Measurements from ENCODE around the gene PTPRM. TPM values are rescaled to one million over a fixed set of nuclear protein-coding genes. Genes with fewer than 3 reads are reported as not detected.

Gene PTPRM
- total and polyA plus RNA-seq, 2 experiments from 2014 or later, result 1.6 to 5.3 TPM

DNA sequence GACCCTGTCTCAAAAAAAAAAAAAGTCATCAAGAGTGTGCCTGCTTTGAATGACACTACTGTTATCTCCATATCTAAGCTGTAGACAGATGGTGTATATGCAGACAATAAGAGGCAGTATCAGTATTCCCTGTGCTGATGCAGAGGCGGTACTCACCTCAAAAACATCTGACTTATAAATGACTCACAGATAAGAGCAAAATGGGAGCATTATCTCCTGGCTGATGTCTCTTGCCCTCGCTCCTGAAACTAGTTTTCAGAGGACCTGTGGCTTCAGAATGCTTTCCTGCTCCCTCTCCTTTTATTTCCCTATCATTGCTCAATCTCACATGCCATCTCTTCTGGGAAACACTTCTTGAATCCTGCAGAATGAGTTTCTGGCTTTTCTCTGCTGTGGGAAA is 289.6 kb downstream of the PTPRM start:
- TF ChIP-seq, protein P1, sequence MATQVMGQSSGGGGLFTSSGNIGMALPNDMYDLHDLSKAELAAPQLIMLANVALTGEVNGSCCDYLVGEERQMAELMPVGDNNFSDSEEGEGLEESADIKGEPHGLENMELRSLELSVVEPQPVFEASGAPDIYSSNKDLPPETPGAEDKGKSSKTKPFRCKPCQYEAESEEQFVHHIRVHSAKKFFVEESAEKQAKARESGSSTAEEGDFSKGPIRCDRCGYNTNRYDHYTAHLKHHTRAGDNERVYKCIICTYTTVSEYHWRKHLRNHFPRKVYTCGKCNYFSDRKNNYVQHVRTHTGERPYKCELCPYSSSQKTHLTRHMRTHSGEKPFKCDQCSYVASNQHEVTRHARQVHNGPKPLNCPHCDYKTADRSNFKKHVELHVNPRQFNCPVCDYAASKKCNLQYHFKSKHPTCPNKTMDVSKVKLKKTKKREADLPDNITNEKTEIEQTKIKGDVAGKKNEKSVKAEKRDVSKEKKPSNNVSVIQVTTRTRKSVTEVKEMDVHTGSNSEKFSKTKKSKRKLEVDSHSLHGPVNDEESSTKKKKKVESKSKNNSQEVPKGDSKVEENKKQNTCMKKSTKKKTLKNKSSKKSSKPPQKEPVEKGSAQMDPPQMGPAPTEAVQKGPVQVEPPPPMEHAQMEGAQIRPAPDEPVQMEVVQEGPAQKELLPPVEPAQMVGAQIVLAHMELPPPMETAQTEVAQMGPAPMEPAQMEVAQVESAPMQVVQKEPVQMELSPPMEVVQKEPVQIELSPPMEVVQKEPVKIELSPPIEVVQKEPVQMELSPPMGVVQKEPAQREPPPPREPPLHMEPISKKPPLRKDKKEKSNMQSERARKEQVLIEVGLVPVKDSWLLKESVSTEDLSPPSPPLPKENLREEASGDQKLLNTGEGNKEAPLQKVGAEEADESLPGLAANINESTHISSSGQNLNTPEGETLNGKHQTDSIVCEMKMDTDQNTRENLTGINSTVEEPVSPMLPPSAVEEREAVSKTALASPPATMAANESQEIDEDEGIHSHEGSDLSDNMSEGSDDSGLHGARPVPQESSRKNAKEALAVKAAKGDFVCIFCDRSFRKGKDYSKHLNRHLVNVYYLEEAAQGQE (IDR thresholded peaks at IDR 0.05; ENCODE audit: unreplicated experiment), result no peak
- Histone ChIP-seq H3K4me3 (no peak overlapping the region), H3K27ac (ENCODE audit: low read depth) (no peak overlapping the region), H3F3A (replicated peaks; ENCODE audit: low read depth) (no peaks in the 10 kb centered on the region), H3K27me3 (ENCODE audit: insufficient read depth) (no peaks in the 10 kb centered on the region), H3K79me2 (replicated peaks; ENCODE audit: insufficient read depth) (no peaks in the 10 kb centered on the region), H2AFZ (no peak overlapping the region), H3K4me2 (no peak overlapping the region), H3K4me1 (ENCODE audit: insufficient read depth) (no peaks in the 10 kb centered on the region), H3K36me3 (ENCODE audit: insufficient read depth) (no peaks in the 10 kb centered on the region), H4K20me1 (replicated peaks; ENCODE audit: insufficient read depth) (no peaks in the 10 kb centered on the region), H3K9me2 (ENCODE audit: insufficient read depth) (no peaks in the 10 kb centered on the region)
- 0 out of 3 replicates have a peak, but pooled peaks cover 4% of the 10 kb centered on the region for H3K9me3 Mint-ChIP-seq
- DNase-seq (ENCODE audit: low spot score) (no peak), ATAC-seq (no peak)
- no peak overlapping the region for H3K27ac Mint-ChIP-seq
- no peaks in the 10 kb centered on the region; the same call in 2 of the 3 replicates for H3K36me3 Mint-ChIP-seq (ENCODE audit: low read depth)
- H3K4me1 Mint-ChIP-seq, result no peaks in the 10 kb centered on the region
- peaks cover 2% of the 10 kb centered on the region for H3K27me3 Mint-ChIP-seq (ENCODE audit: insufficient read depth, low read depth, poor library complexity)
- no peak overlapping the region for H3K4me3 Mint-ChIP-seq

DNA sequence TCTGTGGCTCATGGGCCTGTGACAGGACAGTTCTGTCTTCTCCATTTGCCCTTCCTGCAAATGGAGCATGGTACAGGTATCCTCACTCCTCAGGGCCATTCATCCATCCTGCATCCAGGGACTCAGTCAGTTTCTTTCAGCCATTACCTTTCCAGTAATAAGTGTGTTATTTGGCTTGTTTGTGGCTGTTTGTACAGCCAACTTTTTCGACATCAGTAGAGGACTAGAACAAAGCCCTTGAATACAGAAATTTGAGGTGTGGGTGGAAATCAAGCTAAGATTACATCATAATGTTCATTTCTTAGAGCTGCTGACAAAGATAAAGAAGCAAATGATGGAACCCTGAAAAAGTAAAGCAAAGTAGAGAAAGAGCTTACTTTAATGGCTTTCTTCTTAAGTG is 290.4 kb downstream of the PTPRM start:
- Mint-ChIP-seq H3K9me3 (no peaks in the 10 kb centered on the region), H3K27ac (no peak overlapping the region), H3K27me3 (ENCODE audit: insufficient read depth, low read depth, poor library complexity) (peaks cover 2% of the 10 kb centered on the region), H3K4me1 (no peaks in the 10 kb centered on the region), H3K4me3 (no peak overlapping the region), H3K36me3 (ENCODE audit: low read depth) (no peaks in the 10 kb centered on the region; the same call in 2 of the 3 replicates)
- DNase-seq (ENCODE audit: low spot score) (no peak), ATAC-seq (no peak)
- Histone ChIP-seq H3K36me3 (ENCODE audit: insufficient read depth) (no peaks in the 10 kb centered on the region), H3K27me3 (ENCODE audit: insufficient read depth) (no peaks in the 10 kb centered on the region), H4K20me1 (replicated peaks; ENCODE audit: insufficient read depth) (no peaks in the 10 kb centered on the region), H3K4me2 (no peak overlapping the region), H3K79me2 (replicated peaks; ENCODE audit: insufficient read depth) (no peaks in the 10 kb centered on the region), H3K4me1 (ENCODE audit: insufficient read depth) (no peaks in the 10 kb centered on the region), H3K27ac (ENCODE audit: low read depth) (no peak overlapping the region), H2AFZ (no peak overlapping the region), H3K4me3 (no peak overlapping the region), H3F3A (replicated peaks; ENCODE audit: low read depth) (no peaks in the 10 kb centered on the region), H3K9me2 (ENCODE audit: insufficient read depth) (no peaks in the 10 kb centered on the region)
- TF ChIP-seq, protein P2, sequence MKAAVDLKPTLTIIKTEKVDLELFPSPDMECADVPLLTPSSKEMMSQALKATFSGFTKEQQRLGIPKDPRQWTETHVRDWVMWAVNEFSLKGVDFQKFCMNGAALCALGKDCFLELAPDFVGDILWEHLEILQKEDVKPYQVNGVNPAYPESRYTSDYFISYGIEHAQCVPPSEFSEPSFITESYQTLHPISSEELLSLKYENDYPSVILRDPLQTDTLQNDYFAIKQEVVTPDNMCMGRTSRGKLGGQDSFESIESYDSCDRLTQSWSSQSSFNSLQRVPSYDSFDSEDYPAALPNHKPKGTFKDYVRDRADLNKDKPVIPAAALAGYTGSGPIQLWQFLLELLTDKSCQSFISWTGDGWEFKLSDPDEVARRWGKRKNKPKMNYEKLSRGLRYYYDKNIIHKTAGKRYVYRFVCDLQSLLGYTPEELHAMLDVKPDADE (IDR thresholded peaks at IDR 0.05), result no peak
- TF ChIP-seq NANOG (IDR thresholded peaks at IDR 0.05; ENCODE audit: borderline replicate concordance), result no peak
- no peak for TF ChIP-seq EZH2 (IDR thresholded peaks at IDR 0.05; ENCODE audit: low read depth, unreplicated experiment)
- TF ChIP-seq STAT1 (IDR thresholded peaks at IDR 0.05; ENCODE audit: unreplicated experiment), result no peak
- TF ChIP-seq, protein P3, sequence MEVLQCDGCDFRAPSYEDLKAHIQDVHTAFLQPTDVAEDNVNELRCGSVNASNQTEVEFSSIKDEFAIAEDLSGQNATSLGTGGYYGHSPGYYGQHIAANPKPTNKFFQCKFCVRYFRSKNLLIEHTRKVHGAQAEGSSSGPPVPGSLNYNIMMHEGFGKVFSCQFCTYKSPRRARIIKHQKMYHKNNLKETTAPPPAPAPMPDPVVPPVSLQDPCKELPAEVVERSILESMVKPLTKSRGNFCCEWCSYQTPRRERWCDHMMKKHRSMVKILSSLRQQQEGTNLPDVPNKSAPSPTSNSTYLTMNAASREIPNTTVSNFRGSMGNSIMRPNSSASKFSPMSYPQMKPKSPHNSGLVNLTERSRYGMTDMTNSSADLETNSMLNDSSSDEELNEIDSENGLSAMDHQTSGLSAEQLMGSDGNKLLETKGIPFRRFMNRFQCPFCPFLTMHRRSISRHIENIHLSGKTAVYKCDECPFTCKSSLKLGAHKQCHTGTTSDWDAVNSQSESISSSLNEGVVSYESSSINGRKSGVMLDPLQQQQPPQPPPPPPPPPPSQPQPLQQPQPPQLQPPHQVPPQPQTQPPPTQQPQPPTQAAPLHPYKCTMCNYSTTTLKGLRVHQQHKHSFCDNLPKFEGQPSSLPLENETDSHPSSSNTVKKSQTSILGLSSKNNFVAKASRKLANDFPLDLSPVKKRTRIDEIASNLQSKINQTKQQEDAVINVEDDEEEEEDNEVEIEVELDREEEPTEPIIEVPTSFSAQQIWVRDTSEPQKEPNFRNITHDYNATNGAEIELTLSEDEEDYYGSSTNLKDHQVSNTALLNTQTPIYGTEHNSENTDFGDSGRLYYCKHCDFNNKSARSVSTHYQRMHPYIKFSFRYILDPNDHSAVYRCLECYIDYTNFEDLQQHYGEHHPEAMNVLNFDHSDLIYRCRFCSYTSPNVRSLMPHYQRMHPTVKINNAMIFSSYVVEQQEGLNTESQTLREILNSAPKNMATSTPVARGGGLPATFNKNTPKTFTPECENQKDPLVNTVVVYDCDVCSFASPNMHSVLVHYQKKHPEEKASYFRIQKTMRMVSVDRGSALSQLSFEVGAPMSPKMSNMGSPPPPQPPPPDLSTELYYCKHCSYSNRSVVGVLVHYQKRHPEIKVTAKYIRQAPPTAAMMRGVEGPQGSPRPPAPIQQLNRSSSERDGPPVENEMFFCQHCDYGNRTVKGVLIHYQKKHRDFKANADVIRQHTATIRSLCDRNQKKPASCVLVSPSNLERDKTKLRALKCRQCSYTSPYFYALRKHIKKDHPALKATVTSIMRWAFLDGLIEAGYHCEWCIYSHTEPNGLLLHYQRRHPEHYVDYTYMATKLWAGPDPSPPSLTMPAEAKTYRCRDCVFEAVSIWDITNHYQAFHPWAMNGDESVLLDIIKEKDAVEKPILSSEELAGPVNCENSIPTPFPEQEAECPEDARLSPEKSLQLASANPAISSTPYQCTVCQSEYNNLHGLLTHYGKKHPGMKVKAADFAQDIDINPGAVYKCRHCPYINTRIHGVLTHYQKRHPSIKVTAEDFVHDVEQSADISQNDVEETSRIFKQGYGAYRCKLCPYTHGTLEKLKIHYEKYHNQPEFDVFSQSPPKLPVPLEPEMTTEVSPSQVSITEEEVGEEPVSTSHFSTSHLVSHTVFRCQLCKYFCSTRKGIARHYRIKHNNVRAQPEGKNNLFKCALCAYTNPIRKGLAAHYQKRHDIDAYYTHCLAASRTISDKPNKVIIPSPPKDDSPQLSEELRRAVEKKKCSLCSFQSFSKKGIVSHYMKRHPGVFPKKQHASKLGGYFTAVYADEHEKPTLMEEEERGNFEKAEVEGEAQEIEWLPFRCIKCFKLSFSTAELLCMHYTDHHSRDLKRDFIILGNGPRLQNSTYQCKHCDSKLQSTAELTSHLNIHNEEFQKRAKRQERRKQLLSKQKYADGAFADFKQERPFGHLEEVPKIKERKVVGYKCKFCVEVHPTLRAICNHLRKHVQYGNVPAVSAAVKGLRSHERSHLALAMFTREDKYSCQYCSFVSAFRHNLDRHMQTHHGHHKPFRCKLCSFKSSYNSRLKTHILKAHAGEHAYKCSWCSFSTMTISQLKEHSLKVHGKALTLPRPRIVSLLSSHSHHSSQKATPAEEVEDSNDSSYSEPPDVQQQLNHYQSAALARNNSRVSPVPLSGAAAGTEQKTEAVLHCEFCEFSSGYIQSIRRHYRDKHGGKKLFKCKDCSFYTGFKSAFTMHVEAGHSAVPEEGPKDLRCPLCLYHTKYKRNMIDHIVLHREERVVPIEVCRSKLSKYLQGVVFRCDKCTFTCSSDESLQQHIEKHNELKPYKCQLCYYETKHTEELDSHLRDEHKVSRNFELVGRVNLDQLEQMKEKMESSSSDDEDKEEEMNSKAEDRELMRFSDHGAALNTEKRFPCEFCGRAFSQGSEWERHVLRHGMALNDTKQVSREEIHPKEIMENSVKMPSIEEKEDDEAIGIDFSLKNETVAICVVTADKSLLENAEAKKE (CRISPR knock-in tag; IDR thresholded peaks at IDR 0.05), result no peak
- no peak for TF ChIP-seq POLR2AphosphoS5 (IDR thresholded peaks at IDR 0.05; ENCODE audit: low read depth)
- TF ChIP-seq ZNF114 (CRISPR knock-in tag; IDR thresholded peaks at IDR 0.05), result no peak
- no peak for TF ChIP-seq CREB1 (CRISPR knock-in tag; IDR thresholded peaks at IDR 0.05; ENCODE audit: low read depth)
